Left ventricle myocardium superior (tissue), 1 donor: ENCODE measurements around the gene APH1B. TPM values are rescaled to one million over a fixed set of nuclear protein-coding genes. Genes with fewer than 3 reads are reported as not detected.
A peak's percentile ranks its signal among the peaks of the same experiment; 100 is the strongest.
"Not testable (repeated sequence)": the region's sequence is repeated elsewhere in the genome, so short reads cannot be mapped to it uniquely, and the experiment has no call there.

ENCODE experiments used
- ATAC-seq: fragments of 200-7000 bp; cut with Tn5 transposase; one replicate; pipeline ENCODE4 v1.9.1; 2020; ENCODE audit warnings: mild to moderate bottlenecking, moderate library complexity
- DNase-seq: peaks from one replicate; pipeline ENCODE4 v3.0.0-alpha.2; 2020
- intact Hi-C: fragments of 100-400 bp; cut with micrococcal nuclease; formaldehyde crosslinking; loops from one replicate; pipeline ENCODE4 v1.11.0; 2022
- total RNA-seq: library from RNA; stranded (reverse); fragmentation: NEBNext Ultra II Directional; extraction: Animal tissue kit (Norgen Biotek cat#: 25700); gene quantifications from one replicate; pipeline ENCODE4 v1.2.1, GENCODE V29; 2021
- donor health status: DM: no; HTN: yes; CAD: no; lungs with severe emphysema.

APH1B gene
- total RNA-seq, 1 donor from 2014 or later, result 5.6 TPM

- intact Hi-C loops, result no loop called here
- no peak for DNase-seq
- ATAC-seq, result no peak
Observed at GRCh38 chr15:63323798-63324563, 46.6 kb downstream of the APH1B start.

GRCh38 chr15:63324770-63325169 is 47.4 kb downstream of the APH1B start:
- ATAC-seq, result no peak
- intact Hi-C loops, result no loop called here
- no peak for DNase-seq

- intact Hi-C loops, result no loop called here
- ATAC-seq (peak; percentile 60), DNase-seq (no peak)
Observed at GRCh38 chr15:63327648-63328421, 50.4 kb downstream of the APH1B start.

- DNase-seq (no peak), ATAC-seq (no peak)
- intact Hi-C loops, result no loop called here
Observed at GRCh38 chr15:63329567-63330350, 52.4 kb downstream of the APH1B start.

DNA sequence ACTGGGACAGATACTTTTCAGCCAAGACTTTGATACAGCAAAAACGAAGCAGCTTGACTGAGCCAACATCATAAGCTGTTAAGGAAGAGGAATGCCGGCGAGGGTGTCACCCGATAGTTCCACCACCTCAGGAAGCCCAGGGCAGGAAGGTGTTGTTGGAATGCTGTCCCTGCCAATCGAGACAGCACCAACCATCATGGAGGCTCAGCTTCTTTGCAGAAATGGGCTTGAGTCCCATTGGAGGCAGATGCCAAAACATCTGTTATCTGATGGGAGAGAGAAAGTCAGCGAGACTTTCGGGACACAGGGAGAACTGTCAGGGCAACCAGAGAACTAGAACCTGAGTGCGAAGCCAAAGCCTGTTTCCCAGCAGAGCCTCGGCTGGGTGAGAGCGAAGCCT is 53.5 kb downstream of the APH1B start:
- DNase-seq, result no peak
- intact Hi-C loops, result no loop called here
- no peak for ATAC-seq

DNA sequence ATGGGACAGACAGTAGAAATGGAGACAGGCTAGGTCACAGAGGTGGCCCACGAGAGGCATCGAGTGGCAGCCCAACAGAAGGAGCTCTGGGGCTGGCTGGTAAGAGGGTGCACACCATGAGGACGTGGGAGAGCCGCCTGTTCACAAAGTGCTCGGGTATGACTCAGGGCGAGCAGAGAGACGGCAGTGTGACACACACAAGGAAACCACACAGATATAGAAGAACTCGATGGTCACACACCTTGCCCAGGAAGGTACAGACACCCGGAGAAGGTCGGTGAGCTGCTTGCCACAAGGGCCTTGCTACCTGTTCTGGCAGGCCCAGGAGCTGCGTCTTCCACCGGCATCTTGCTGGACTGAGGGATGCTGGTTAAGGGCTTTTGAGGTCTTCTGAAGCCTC is 54.1 kb downstream of the APH1B start:
- ATAC-seq, result no peak
- DNase-seq, result no peak
- intact Hi-C loops, result no loop called here

DNA sequence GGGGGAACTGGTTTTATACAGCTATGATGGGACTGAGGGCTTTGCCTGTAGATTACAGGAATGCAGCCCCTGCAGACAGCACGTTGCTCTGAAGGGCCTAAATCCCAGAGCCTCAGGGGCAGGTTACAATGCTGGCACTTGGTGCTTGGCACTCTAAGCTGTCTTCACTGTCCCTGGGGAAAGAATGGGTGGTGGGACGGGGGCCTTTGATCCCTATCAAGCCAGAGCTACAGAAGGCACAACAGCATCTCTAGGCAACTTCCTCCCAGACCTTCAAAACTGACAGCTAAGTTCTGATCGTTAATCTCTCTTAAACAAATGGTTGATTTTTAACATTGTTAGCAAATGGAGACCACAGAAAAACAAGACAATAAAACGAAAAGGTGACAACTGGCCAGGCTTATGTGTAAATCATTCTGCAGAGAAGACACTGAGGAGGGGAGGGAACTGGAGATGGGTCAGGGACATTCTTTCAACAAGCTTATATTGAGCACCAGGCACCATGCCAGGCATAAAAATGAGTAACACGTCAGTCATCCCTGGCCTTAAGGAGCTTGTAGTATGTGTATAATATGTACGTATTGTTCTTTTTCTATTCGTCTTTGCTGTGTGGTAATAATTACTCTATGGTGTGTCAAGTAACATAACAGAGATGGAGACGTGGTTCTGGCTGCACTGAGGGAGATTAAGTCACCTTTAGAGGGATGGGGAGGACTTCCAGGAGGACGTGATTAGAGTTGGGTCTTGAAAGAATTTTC is 55.1 kb downstream of the APH1B start:
- no peak for ATAC-seq
- intact Hi-C loops, result no loop called here

DNA sequence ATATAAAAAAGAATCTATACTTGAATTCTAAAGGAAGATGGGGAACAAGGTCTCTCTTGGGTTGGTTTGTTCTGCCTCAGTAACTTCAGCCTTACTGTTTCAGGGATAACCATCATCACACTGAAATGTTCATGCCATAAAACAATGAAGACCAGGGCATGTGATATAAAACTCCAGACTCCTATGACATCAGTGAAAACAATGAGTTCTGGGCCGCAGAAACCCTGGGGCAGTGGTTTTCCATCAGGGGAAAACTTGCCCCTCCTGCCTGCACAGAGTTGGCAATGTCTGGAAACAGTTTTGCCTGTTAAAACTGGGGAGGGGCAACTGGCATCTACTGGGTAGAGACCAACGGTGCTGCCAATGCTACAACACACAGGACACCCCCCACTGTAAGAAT is 57.4 kb downstream of the APH1B start:
- no peak for DNase-seq
- ATAC-seq, result no peak
- intact Hi-C loops, result no loop called here

More for the DNA sequence above, 55.1 kb downstream of the APH1B start:
- no peak for DNase-seq

DNA sequence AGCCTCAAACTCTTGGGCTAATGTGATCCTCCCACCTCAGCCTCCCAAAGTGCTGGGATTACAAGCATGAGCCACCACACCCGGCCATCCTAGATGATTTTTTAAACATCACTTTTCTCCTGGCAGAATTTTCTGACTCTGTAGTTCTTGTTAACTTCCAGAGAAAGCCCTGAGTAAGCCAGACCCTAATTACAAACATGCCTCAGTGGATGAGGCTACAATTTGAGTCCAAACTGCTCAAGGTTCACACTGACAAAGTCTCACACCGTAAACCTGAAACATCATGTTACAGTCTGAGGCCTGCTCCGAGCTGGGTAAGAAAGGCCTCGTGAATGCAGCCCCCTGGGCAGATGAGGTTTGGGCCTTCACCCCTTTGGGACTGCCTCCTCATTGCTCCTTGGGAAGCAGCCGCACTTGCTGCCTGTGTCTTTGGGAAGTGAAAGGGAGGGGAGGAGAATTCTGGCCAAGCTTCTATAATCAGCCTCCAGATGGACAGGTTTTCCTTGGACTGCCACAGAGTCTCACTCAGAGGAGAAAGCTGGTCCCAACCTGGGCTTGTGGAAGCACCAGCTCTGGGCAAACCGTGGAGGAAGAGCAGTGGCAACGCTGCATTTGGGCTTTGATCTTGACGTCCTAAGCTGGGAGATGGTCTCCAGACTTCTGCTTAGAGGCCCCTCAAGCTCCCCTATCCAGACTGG is 58.3 kb downstream of the APH1B start:
- ATAC-seq, result no peak
- no peak for DNase-seq
- intact Hi-C loops, result no loop called here

GRCh38 chr15:63337046-63337445 is 59.6 kb downstream of the APH1B start:
- no peak for DNase-seq

GRCh38 chr15:63338170-63338569 is 60.8 kb downstream of the APH1B start:
- DNase-seq (no peak), ATAC-seq (no peak)
- intact Hi-C loops, result no loop called here

More at GRCh38 chr15:63337046-63337445, 59.6 kb downstream of the APH1B start:
- intact Hi-C loops, result no loop called here
- ATAC-seq, result no peak

DNA sequence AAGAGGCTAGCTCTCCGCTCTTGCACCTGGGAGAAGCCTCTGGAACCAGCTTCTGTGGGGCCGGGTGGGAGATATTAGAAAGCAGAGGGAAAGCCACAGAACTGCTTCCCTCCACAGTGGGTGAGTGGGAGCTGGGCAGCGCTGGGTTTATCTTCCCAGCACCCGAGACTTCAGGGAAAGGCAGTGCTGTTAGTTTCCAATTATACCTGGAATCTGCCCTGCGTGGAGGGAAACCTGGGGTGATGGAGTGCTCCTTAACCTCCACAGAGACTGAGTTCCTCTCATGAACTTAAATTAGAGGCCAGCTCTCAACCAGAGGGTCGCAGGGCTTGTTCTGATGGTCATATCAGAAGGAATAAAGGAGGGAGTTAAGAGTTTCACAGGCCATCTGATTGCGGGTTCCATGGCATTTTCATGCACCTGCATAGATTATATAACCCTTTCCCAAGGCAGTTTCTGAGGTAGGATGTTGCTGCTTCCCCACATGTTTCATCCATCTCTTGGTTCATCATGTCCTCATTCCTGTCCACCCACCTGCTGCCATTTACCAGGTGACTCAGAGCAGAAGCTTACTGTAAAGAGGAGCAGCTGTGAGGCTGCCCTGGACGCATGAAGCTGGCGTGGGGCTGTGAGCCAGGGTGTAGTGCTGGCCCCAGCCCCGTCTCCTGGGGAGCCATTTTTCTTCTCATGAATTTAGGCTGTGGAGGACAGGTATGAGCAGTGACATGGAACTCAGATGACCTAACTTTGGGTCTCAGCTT is 61.8 kb downstream of the APH1B start:
- DNase-seq, result no peak
- no peak for ATAC-seq
- intact Hi-C loops, result no loop called here

- intact Hi-C loops, result no loop called here
- DNase-seq (no peak), ATAC-seq (no peak)
Observed at GRCh38 chr15:63339836-63340235, 62.4 kb downstream of the APH1B start.

DNA sequence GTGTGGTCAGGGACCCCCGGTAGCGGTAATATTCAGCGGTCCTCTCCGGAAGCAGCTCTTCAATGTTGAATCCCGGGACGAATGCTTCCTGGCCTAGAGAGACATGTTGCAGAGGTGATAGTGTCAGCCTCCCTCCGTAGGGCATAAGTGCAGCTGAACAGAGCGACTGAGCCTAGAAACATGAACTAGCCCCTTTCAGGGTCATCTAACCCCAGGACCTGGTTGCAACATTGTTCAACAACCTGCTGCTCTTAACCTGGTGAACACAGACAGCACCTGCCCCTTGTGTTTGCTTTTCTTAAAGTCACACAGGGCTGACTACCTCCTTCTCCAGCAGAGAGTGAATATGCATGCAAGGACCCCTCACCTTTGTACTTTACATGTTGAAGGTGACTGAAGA is 62.9 kb downstream of the APH1B start:
- ATAC-seq, result no peak
- intact Hi-C loops, result no loop called here
- no peak for DNase-seq

- intact Hi-C loops, result no loop called here
- no peak for ATAC-seq
- no peak for DNase-seq
Observed at GRCh38 chr15:63340878-63341277, 63.5 kb downstream of the APH1B start.

DNA sequence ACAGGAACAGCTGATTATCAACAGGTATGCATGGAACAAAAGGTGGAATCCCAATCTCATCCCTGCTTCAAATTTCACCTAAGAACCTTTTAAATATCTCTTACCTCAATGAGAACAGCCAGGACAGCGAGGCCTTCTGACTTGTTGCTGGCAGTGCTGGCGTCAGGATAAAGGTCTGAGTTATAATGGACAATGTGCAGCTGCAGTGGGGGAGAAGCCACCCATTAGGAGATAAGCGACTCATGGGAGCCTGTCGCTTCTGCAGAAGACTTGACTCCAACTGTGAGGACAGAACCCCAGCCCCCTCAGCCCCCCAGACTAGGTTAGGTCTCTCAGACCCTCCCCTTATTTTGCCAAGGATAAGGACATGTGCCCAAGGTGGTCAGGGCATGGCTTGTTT is 64.5 kb downstream of the APH1B start:
- intact Hi-C loops, result no loop called here
- no peak for ATAC-seq
- no peak for DNase-seq

- intact Hi-C loops, DNase-seq, ATAC-seq: not testable (repeated sequence)
Observed at GRCh38 chr15:63342996-63343562, 65.7 kb downstream of the APH1B start.
